H9 (cell line): ENCODE measurements around the gene RNF157. TPM values are rescaled to one million over a fixed set of nuclear protein-coding genes. Genes with fewer than 3 reads are reported as not detected.
"Not testable (repeated sequence)": the region's sequence is repeated elsewhere in the genome, so short reads cannot be mapped to it uniquely, and the experiment has no call there.

Experiments
- DNase-seq: peaks from one replicate; pipeline ENCODE4 v3.0.0-alpha.2; 2017
- H2AFZ ChIP-seq: one replicate; pipeline ENCODE4 v1.6.1; 2013; ENCODE audit warnings: mild to moderate bottlenecking, low read length, control low read depth, moderate library complexity
- H2AK5ac ChIP-seq: 2 replicates; pipeline ENCODE4 v1.6.1; 2013; ENCODE audit warnings: low read length, control low read depth, mixed read lengths; ENCODE audit not compliant: insufficient read length
- H2BK120ac ChIP-seq: one replicate; pipeline ENCODE4 v1.6.1; 2013; ENCODE audit warnings: low read depth, mild to moderate bottlenecking, low read length, control low read depth, inconsistent platforms; ENCODE audit not compliant: poor library complexity, severe bottlenecking
- H2BK12ac ChIP-seq: 2 replicates; pipeline ENCODE4 v1.6.1; 2013; ENCODE audit warnings: low read length, control low read depth, mixed read lengths, low read depth; ENCODE audit not compliant: insufficient read length
- H2BK15ac ChIP-seq: 2 replicates; pipeline ENCODE4 v1.6.1; 2013; ENCODE audit warnings: low read depth, low read length, control low read depth
- H2BK20ac ChIP-seq: one replicate; pipeline ENCODE4 v1.6.1; 2013; ENCODE audit warnings: low read depth, mild to moderate bottlenecking, low read length, control low read depth, inconsistent platforms; ENCODE audit not compliant: poor library complexity, severe bottlenecking
- H2BK5ac ChIP-seq: 2 replicates; pipeline ENCODE4 v1.6.1; 2013; ENCODE audit warnings: low read length, control low read depth, mixed read lengths; ENCODE audit not compliant: insufficient read length
- H3K14ac ChIP-seq: 2 replicates; pipeline ENCODE4 v1.6.1; 2013; ENCODE audit warnings: low read length, control low read depth; ENCODE audit not compliant: insufficient read depth
- H3K18ac ChIP-seq: 2 replicates; pipeline ENCODE4 v1.6.1; 2013; ENCODE audit warnings: low read depth, mild to moderate bottlenecking, mixed read lengths, low read length, control low read depth; ENCODE audit not compliant: insufficient read length
- H3K23ac ChIP-seq: 2 replicates; pipeline ENCODE4 v1.6.1; 2013; ENCODE audit warnings: low read length, control low read depth, mixed read lengths, low read depth; ENCODE audit not compliant: insufficient read length
- H3K23me2 ChIP-seq: 2 replicates; pipeline ENCODE4 v1.6.1; 2013; ENCODE audit warnings: low read depth, mild to moderate bottlenecking, mixed read lengths, low read length, control low read depth; ENCODE audit not compliant: insufficient read length, poor library complexity, severe bottlenecking
- H3K27ac ChIP-seq: 2 replicates; pipeline ENCODE4 v1.5.1; 2013; ENCODE audit warnings: low read length, control low read depth, mixed read lengths, low read depth; ENCODE audit not compliant: insufficient read length
- H3K27me3 ChIP-seq: 2 replicates; pipeline ENCODE4 v1.6.1; 2013; ENCODE audit warnings: low read length, control low read depth, inconsistent platforms; ENCODE audit not compliant: insufficient read depth
- H3K4ac ChIP-seq: 2 replicates; pipeline ENCODE4 v1.6.1; 2013; ENCODE audit warnings: low read depth, mild to moderate bottlenecking, control low read depth, inconsistent platforms, low read length, moderate library complexity
- H3K4me1 ChIP-seq: 2 replicates; pipeline ENCODE4 v1.6.1; 2013; ENCODE audit warnings: low read length, control low read depth, inconsistent platforms; ENCODE audit not compliant: insufficient read depth
- H3K4me2 ChIP-seq: 2 replicates; pipeline ENCODE4 v1.6.1; 2013; ENCODE audit warnings: low read length, control low read depth, mixed read lengths; ENCODE audit not compliant: insufficient read length, insufficient read depth
- H3K56ac ChIP-seq: 2 replicates; pipeline ENCODE4 v1.6.1; 2013; ENCODE audit warnings: low read depth, mild to moderate bottlenecking, mixed read lengths, low read length, control low read depth; ENCODE audit not compliant: insufficient read length
- H3K79me1 ChIP-seq: 2 replicates; pipeline ENCODE4 v1.6.1; 2013; ENCODE audit warnings: low read depth, mild to moderate bottlenecking, moderate library complexity, low read length, control low read depth, inconsistent platforms; ENCODE audit not compliant: insufficient read depth, poor library complexity, severe bottlenecking
- H3K79me2 ChIP-seq: 2 replicates; pipeline ENCODE4 v1.6.1; 2013; ENCODE audit warnings: low read length, control low read depth, inconsistent platforms; ENCODE audit not compliant: insufficient read depth
- H3K9ac ChIP-seq: 2 replicates; pipeline ENCODE4 v1.6.1; 2013; ENCODE audit warnings: low read length, control low read depth, mixed read lengths; ENCODE audit not compliant: insufficient read length; ENCODE audit errors: extremely low read depth
- H3K9me3 ChIP-seq: one replicate; pipeline ENCODE4 v1.6.1; 2013; ENCODE audit warnings: low read depth, low read length, inconsistent platforms; ENCODE audit not compliant: control insufficient read depth
- H3T11ph ChIP-seq: one replicate; pipeline ENCODE4 v1.6.1; 2013; ENCODE audit warnings: mild to moderate bottlenecking, low read length, control low read depth, inconsistent platforms
- H4K20me1 ChIP-seq: one replicate; pipeline ENCODE4 v1.6.1; 2013; ENCODE audit not compliant: control insufficient read depth, insufficient read length, insufficient read depth
- H4K5ac ChIP-seq: 2 replicates; pipeline ENCODE4 v1.6.1; 2013; ENCODE audit warnings: low read depth, mild to moderate bottlenecking, mixed read lengths, low read length, control low read depth; ENCODE audit not compliant: insufficient read length
- H4K8ac ChIP-seq: replicated peaks from 2 replicates; pipeline ENCODE4 v1.6.1; 2013; ENCODE audit warnings: low read length, control low read depth, mixed read lengths, low read depth; ENCODE audit not compliant: insufficient read length
- H4K91ac ChIP-seq: 2 replicates; pipeline ENCODE4 v1.6.1; 2013; ENCODE audit warnings: low read depth, mild to moderate bottlenecking, moderate library complexity, mixed read lengths, low read length, control low read depth; ENCODE audit not compliant: insufficient read length
- H3K27ac Mint-ChIP-seq, 3 experiments: 2 replicates in 2 of 3; 3 replicates in 1 of 3; pipeline ENCODE4 v1.8.0; 2020 to 2021; ENCODE audit warnings: mixed read lengths in 3 of 3, mild to moderate bottlenecking in 1 of 3, moderate library complexity in 1 of 3
- H3K27me3 Mint-ChIP-seq: 2 replicates; pipeline ENCODE4 v1.8.0; 2021; ENCODE audit warnings: low read depth, mild to moderate bottlenecking, moderate library complexity, mixed read lengths
- H3K36me3 Mint-ChIP-seq, 3 experiments: 2 replicates in 2 of 3; 3 replicates in 1 of 3; pipeline ENCODE4 v1.8.0; 2020 to 2021; ENCODE audit warnings: low read depth in 3 of 3, mixed read lengths in 3 of 3; ENCODE audit not compliant: insufficient read depth in 1 of 3
- H3K4me1 Mint-ChIP-seq, 2 experiments: 2 replicates each; pipeline ENCODE4 v1.8.0; 2020; ENCODE audit warnings: mixed read lengths in 2 of 2
- H3K4me3 Mint-ChIP-seq, 2 experiments: 2 replicates in 1 of 2; 3 replicates in 1 of 2; pipeline ENCODE4 v1.8.0; 2020 to 2021; ENCODE audit warnings: mild to moderate bottlenecking in 2 of 2, mixed read lengths in 2 of 2, moderate library complexity in 1 of 2
- H3K9me3 Mint-ChIP-seq, 2 experiments: 2 replicates in 1 of 2; 3 replicates in 1 of 2; pipeline ENCODE4 v1.8.0; 2020; ENCODE audit warnings: mild to moderate bottlenecking in 2 of 2, mixed read lengths in 2 of 2, moderate library complexity in 1 of 2
- CTCF ChIP-seq: fragments of 200-600 bp; sonication (generic); conservative IDR thresholded peaks from 3 replicates; pipeline ENCODE4 v1.8.0; 2021; ENCODE audit warnings: antibody characterized with exemption, mild to moderate bottlenecking
- WGBS: extraction: QIAGEN DNeasy Blood & Tissue Kit; methylation state at CpG from one replicate; pipeline ENCODE4 v1.1.7; 2013; ENCODE audit warnings: missing lambda C conversion rate, low lambda C conversion rate, mixed read lengths; ENCODE audit not compliant: insufficient read length; ENCODE audit errors: extremely low coverage; 5-methylcytosine and 5-hydroxymethylcytosine counted together
- total RNA-seq: library from RNA; stranded (reverse); gene quantifications from 2 replicates; pipeline ENCODE4 v1.2.1, GENCODE V29; 2021

RNF157 gene
- total RNA-seq, 1 experiment from 2014 or later, result 9.9 TPM

GRCh38 chr17:76207275-76208059 is 32.8 kb downstream of the RNF157 start:
- Histone ChIP-seq H3K9ac (no peak overlapping the region), H2BK12ac (no peak overlapping the region), H3K9me3 (no peaks in the 10 kb centered on the region), H2BK15ac (no peak overlapping the region), H3K23ac (no peak overlapping the region), H3K4ac (no peak overlapping the region), H4K20me1 (no peaks in the 10 kb centered on the region), H3K23me2 (no peaks in the 10 kb centered on the region), H3K79me2 (no peaks in the 10 kb centered on the region), H2AK5ac (no peak overlapping the region), H2AFZ (no peak overlapping the region), H3K79me1 (no peaks in the 10 kb centered on the region), H3T11ph (no peak overlapping the region), H2BK20ac (no peak overlapping the region), H2BK5ac (no peak overlapping the region), H3K27ac (no peak overlapping the region), H3K4me1 (no peaks in the 10 kb centered on the region), H4K8ac (no peak overlapping the region), H3K56ac (no peak overlapping the region), H3K18ac (no peak overlapping the region), H3K14ac (no peak overlapping the region), H3K27me3 (no peaks in the 10 kb centered on the region), H4K91ac (no peak overlapping the region), H4K5ac (no peak overlapping the region), H2BK120ac (no peak overlapping the region), H3K4me2 (no peak overlapping the region)
- no peak overlapping the region for H3K4me3 Mint-ChIP-seq
- H3K4me1 Mint-ChIP-seq, result peaks cover 4 to 6% of the 10 kb centered on the region in 2 experiments; a peak in 2 of 4 replicates
- no CpG with 5 or more reads among the region's 7 CpGs for WGBS
- TF ChIP-seq CTCF, result no peak
- H3K27me3 Mint-ChIP-seq, result peaks cover 2% of the 10 kb centered on the region; the same call in 1 of the 2 replicates
- no peaks in the 10 kb centered on the region for H3K36me3 Mint-ChIP-seq
- DNase-seq, result no peak
- no peak overlapping the region for H3K27ac Mint-ChIP-seq
- H3K9me3 Mint-ChIP-seq, result no peaks in the 10 kb centered on the region

- not testable (repeated sequence) for H3K4me3 Mint-ChIP-seq, H4K5ac ChIP-seq, H3K27ac ChIP-seq, H3K56ac ChIP-seq, H3K79me2 ChIP-seq, H3K4ac ChIP-seq, DNase-seq, H4K91ac ChIP-seq, H3T11ph ChIP-seq, H3K23ac ChIP-seq, H4K8ac ChIP-seq, H3K18ac ChIP-seq, H2AK5ac ChIP-seq, H3K4me1 Mint-ChIP-seq, H2BK15ac ChIP-seq, H3K4me2 ChIP-seq, H4K20me1 ChIP-seq, H3K27me3 Mint-ChIP-seq, H2AFZ ChIP-seq, H3K23me2 ChIP-seq, H2BK5ac ChIP-seq, H3K79me1 ChIP-seq, H2BK20ac ChIP-seq, H3K9me3 Mint-ChIP-seq, H3K36me3 Mint-ChIP-seq, H3K27me3 ChIP-seq, H2BK120ac ChIP-seq, H3K4me1 ChIP-seq, H3K14ac ChIP-seq, H2BK12ac ChIP-seq, H3K9me3 ChIP-seq, H3K9ac ChIP-seq
- H3K27ac Mint-ChIP-seq, result peak overlapping the region in 2 of 3 experiments; percentile 64 to 77; a peak in 2 of 7 replicates
- no CpG with 5 or more reads among the region's 9 CpGs for WGBS
Measured at GRCh38 chr17:76205542-76206144, 34.6 kb downstream of the RNF157 start.
